ENCODE results near the gene PTPN11.

DNA sequence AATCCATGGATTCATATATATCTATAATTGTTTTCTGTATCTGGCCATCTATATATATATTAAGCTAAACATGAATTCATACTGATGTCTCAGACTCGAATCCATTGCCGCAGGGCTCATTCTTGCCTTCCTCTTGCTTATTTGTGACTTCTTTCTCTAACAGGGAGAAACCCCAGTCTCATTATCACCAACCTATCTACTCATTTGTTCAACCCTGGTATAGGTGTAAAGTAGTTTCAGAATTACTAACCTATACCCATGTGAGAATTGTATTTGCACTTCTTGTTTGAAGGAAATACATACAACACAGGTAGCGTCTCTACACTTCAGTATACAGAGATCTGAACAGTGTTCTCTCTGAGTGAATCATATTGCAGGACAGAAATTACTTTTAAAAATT is 77.7 kb downstream of the PTPN11 start:
- TF ChIP-seq, protein P1, sequence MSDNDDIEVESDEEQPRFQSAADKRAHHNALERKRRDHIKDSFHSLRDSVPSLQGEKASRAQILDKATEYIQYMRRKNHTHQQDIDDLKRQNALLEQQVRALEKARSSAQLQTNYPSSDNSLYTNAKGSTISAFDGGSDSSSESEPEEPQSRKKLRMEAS (IDR thresholded peaks at IDR 0.05), result no peak
- TF ChIP-seq, protein P2, sequence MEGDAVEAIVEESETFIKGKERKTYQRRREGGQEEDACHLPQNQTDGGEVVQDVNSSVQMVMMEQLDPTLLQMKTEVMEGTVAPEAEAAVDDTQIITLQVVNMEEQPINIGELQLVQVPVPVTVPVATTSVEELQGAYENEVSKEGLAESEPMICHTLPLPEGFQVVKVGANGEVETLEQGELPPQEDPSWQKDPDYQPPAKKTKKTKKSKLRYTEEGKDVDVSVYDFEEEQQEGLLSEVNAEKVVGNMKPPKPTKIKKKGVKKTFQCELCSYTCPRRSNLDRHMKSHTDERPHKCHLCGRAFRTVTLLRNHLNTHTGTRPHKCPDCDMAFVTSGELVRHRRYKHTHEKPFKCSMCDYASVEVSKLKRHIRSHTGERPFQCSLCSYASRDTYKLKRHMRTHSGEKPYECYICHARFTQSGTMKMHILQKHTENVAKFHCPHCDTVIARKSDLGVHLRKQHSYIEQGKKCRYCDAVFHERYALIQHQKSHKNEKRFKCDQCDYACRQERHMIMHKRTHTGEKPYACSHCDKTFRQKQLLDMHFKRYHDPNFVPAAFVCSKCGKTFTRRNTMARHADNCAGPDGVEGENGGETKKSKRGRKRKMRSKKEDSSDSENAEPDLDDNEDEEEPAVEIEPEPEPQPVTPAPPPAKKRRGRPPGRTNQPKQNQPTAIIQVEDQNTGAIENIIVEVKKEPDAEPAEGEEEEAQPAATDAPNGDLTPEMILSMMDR (IDR thresholded peaks at IDR 0.05), result no peak
- TF ChIP-seq KDM1A (IDR thresholded peaks at IDR 0.05; ENCODE audit: low read depth) (no peak), JUN (IDR thresholded peaks at IDR 0.05) (no peak), MYC (IDR thresholded peaks at IDR 0.05; ENCODE audit: borderline replicate concordance, low read length) (no peak), RAD21 (conservative IDR thresholded peaks at IDR 0.05 in 1 of 2, IDR thresholded peaks at IDR 0.05 in 1 of 2) (no peak), POLR2A (IDR thresholded peaks at IDR 0.05; ENCODE audit: low read length) (no peak), SMC3 (IDR thresholded peaks at IDR 0.05) (no peak)
- TF ChIP-seq, protein P3, sequence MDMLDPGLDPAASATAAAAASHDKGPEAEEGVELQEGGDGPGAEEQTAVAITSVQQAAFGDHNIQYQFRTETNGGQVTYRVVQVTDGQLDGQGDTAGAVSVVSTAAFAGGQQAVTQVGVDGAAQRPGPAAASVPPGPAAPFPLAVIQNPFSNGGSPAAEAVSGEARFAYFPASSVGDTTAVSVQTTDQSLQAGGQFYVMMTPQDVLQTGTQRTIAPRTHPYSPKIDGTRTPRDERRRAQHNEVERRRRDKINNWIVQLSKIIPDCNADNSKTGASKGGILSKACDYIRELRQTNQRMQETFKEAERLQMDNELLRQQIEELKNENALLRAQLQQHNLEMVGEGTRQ (IDR thresholded peaks at IDR 0.05), result no peak
- TF ChIP-seq, protein P4, sequence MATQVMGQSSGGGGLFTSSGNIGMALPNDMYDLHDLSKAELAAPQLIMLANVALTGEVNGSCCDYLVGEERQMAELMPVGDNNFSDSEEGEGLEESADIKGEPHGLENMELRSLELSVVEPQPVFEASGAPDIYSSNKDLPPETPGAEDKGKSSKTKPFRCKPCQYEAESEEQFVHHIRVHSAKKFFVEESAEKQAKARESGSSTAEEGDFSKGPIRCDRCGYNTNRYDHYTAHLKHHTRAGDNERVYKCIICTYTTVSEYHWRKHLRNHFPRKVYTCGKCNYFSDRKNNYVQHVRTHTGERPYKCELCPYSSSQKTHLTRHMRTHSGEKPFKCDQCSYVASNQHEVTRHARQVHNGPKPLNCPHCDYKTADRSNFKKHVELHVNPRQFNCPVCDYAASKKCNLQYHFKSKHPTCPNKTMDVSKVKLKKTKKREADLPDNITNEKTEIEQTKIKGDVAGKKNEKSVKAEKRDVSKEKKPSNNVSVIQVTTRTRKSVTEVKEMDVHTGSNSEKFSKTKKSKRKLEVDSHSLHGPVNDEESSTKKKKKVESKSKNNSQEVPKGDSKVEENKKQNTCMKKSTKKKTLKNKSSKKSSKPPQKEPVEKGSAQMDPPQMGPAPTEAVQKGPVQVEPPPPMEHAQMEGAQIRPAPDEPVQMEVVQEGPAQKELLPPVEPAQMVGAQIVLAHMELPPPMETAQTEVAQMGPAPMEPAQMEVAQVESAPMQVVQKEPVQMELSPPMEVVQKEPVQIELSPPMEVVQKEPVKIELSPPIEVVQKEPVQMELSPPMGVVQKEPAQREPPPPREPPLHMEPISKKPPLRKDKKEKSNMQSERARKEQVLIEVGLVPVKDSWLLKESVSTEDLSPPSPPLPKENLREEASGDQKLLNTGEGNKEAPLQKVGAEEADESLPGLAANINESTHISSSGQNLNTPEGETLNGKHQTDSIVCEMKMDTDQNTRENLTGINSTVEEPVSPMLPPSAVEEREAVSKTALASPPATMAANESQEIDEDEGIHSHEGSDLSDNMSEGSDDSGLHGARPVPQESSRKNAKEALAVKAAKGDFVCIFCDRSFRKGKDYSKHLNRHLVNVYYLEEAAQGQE (IDR thresholded peaks at IDR 0.05), result no peak
